Spinal cord (tissue), 10 donors: ENCODE data around the gene ADGRA3. TPM values are rescaled to one million over a fixed set of nuclear protein-coding genes. Genes with fewer than 3 reads are reported as not detected.

Experiments used
- DNase-seq, 6 donors: peaks; one replicate each; pipeline versions ENCODE4 v3.0.0 to v3.0.0-alpha.2; 2013 to 2015; ENCODE audit warnings: low spot score in 6 of 6, low read depth in 4 of 6
- H3K27ac ChIP-seq: one replicate; pipeline ENCODE4 v1.5.1; 2013; ENCODE audit warnings: low read depth, low read length, control low read depth
- H3K27me3 ChIP-seq: one replicate; pipeline ENCODE4 v1.6.1; 2013; ENCODE audit warnings: low read length; ENCODE audit not compliant: control insufficient read depth, insufficient read depth
- H3K36me3 ChIP-seq: one replicate; pipeline ENCODE4 v1.6.1; 2013; ENCODE audit warnings: low read length; ENCODE audit not compliant: control insufficient read depth, insufficient read depth
- H3K4me1 ChIP-seq: one replicate; pipeline ENCODE4 v1.6.1; 2013; ENCODE audit warnings: low read length; ENCODE audit not compliant: control insufficient read depth, insufficient read depth
- H3K4me3 ChIP-seq: one replicate; pipeline ENCODE4 v1.5.1; 2013; ENCODE audit warnings: low read depth, low read length, control low read depth
- H3K9me3 ChIP-seq: one replicate; pipeline ENCODE4 v1.6.1; 2013; ENCODE audit warnings: low read length; ENCODE audit not compliant: control insufficient read depth, insufficient read depth
- WGBS: methylation state at CpG from one replicate; pipeline ENCODE4 v1.1.5; 2013; ENCODE audit warnings: missing lambda C conversion rate; ENCODE audit not compliant: insufficient coverage; 5-methylcytosine and 5-hydroxymethylcytosine counted together
- polyA plus RNA-seq, 2 donors: library from polyadenylated mRNA; unstranded; fragments of 120-200 nt; gene quantifications; one replicate each; pipeline ENCODE4 v1.2.1, GENCODE V29; 2013; ENCODE audit not compliant: insufficient read length in 2 of 2
- total RNA-seq, 2 donors: library from RNA; depleted of rRNA in 1 of 2; stranded (reverse); fragments of 120-200 nt in 1 of 2; fragments of >200 nt in 1 of 2; gene quantifications; one replicate each; pipeline versions ENCODE4 v1.2.3 to v1.2.4, GENCODE V29; 2013 to 2014
- donor health status: healthy.

Gene ADGRA3
- total and polyA plus RNA-seq, 4 donors: 33.9 to 57.4 (median 40.8) TPM

DNA sequence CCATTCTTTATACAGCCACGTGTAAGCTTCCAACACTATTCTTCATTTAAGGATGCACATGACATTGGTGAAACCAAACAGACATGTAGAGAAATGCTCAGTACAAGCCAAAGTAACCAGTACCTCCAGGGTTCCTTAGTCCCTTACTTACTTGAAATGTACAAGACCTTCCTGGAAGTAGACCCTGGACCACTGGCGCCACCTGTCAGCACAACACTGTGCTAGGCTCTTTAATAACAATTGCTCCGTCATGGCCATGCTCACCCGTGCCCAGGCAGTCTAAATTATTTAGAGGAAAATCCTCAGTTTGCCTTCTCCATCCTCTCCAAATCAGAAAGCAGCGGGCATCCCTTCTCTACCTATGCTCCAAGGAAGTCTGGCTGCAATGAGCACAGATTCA is 52.7 kb downstream of the ADGRA3 start:
- H3K4me1 ChIP-seq: no peaks in the 10 kb centered on the region
- WGBS: 88% methylated on average over 5 of the region's 5 CpGs
- no peak overlapping the region for H3K4me3 ChIP-seq
- no peaks in the 10 kb centered on the region for H3K9me3 ChIP-seq
- no peak for DNase-seq
- no peak overlapping the region for H3K27ac ChIP-seq
- no peaks in the 10 kb centered on the region for H3K27me3 ChIP-seq
- H3K36me3 ChIP-seq: peaks cover 3% of the 10 kb centered on the region

DNA sequence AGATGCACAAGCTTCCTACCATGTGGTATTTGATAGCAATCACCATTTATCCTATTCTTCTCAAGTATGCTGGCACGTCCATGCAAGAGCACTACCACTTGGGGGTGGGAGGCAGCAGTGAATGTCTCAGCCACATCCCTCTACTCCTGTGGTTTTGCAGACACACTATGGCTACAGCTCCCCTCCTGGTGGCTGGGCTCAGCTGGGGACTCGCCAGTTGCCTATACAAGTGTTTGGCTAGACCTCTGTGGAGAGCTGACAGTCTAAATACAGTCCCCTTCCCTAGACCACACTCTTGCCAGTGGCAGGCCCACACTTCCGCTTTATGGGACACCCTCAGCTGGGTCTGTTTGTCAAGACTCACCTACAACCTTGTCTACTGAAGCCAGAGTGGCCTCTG is 53.2 kb downstream of the ADGRA3 start:
- Histone ChIP-seq H3K36me3 (peaks cover 3% of the 10 kb centered on the region), H3K9me3 (no peaks in the 10 kb centered on the region), H3K4me1 (no peaks in the 10 kb centered on the region), H3K4me3 (no peak overlapping the region), H3K27me3 (no peaks in the 10 kb centered on the region), H3K27ac (no peak overlapping the region)
- DNase-seq: no peak
- WGBS: 93% methylated on average over 3 of the region's 3 CpGs

DNA sequence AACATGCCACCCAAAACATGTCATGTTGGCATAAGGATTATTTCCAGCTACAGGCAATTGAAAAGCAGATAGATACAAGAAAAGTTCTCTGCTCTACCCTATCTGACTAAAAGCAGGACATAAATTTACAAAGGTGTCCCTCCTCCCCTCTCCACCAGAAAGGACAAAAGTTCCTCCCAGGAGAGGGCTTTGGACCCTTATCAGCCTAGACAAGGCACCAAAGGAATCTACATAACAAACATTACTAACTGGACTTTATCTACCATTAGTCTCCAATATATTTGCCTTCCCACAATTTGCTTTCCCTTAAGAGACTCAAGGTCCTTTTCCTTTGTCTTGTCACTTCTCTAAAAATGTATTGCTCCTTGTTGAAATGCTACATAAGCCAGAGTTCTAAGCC is 55.6 kb downstream of the ADGRA3 start:
- Histone ChIP-seq H3K4me3 (no peak overlapping the region), H3K36me3 (peaks cover 5% of the 10 kb centered on the region), H3K27me3 (no peaks in the 10 kb centered on the region), H3K4me1 (no peaks in the 10 kb centered on the region), H3K9me3 (no peaks in the 10 kb centered on the region), H3K27ac (no peak overlapping the region)
- DNase-seq: no peak

DNA sequence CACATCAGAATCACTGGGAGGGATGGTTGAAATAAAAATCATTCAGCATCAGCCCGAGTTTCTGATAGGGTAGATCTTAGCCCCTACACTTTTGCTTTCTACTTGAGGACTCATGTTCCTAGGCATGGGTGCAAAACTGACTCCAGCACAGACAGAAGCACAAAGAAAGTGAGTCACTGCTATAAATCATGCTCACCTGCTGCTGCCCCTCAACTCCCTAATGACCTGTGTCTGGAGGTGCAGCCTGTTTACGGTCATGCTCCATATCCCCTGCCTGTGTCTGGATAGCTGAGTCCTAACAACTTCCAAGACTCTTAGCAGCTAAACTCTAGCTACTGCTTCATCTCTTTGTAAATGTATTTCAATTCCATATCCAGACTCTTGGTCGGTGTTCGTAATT is 57.8 kb downstream of the ADGRA3 start:
- Histone ChIP-seq H3K27me3 (no peaks in the 10 kb centered on the region), H3K4me1 (no peaks in the 10 kb centered on the region), H3K36me3 (peaks cover 2% of the 10 kb centered on the region), H3K27ac (no peak overlapping the region), H3K9me3 (no peaks in the 10 kb centered on the region), H3K4me3 (no peak overlapping the region)
- DNase-seq: no peak
- WGBS: 97% methylated on average over 3 of the region's 4 CpGs

DNA sequence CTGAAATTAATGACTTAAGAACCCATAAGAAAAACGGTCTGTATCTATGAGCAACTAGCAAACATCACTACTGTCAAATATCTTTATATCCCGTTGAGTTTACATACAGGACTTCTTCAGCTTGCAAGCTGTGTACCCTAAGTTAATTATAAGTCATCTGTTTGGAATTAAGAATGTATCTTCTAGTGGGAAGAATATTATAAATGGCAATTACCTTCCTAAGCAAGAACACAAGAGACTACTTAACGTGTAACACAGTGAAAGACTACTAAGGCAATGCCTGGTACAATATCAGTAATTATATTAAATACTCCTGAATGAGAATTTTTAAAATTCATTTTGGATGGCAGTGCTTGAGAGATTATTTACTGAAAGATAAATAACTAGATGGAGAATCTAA is 58.5 kb downstream of the ADGRA3 start:
- H3K27me3 ChIP-seq: no peaks in the 10 kb centered on the region
- no peak overlapping the region for H3K4me3 ChIP-seq
- H3K9me3 ChIP-seq: no peaks in the 10 kb centered on the region
- H3K4me1 ChIP-seq: no peaks in the 10 kb centered on the region
- H3K36me3 ChIP-seq: peaks cover 2% of the 10 kb centered on the region
- WGBS: no CpG with 5 or more reads among the region's 3 CpGs
- peak in 1 of 6 donors; percentile 68 for DNase-seq
- no peak overlapping the region for H3K27ac ChIP-seq

DNA sequence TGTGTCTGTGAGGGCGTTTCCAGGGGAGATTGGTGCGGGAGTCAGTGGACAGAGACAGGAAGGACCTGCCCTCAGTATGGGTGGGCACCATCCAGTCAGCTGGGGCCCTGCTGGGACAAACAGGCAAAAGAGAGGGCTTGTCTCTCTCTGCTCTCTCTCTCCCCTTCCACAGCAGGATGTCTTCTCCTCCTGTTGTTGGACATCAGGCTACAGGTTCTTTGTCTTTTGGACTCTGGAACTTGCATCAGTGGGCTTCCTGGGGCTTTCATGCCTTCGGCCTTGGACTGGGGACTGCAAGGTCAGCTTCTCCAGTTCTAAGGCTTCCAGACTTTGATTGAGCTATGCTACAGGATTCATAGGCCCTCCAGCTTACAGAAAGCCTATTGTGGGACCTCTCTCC is 59.6 kb downstream of the ADGRA3 start:
- WGBS: 86% methylated on average over 2 of the region's 3 CpGs
- DNase-seq: no peak

DNA sequence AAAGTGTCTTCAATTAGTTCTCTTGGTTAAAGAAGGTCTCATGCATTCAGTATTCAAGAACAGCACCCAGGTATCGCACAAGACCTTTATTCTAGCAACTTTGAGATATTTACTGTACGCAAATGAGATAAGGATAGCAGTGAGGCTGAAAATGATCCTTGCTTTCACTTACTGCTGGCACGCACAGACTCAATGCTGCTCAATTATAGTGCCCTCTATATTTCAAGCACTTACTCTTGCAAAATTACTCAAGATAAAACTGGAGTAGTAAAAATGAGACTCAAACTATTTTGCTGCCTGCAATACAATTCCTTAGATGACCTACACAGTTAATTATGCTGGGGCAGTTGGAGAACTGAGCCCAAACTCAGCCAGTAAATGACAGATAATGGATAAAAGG is 60.9 kb downstream of the ADGRA3 start:
- no CpG with 5 or more reads among the region's 3 CpGs for WGBS
- no peak for DNase-seq
- no peak overlapping the region for H3K27ac ChIP-seq
- H3K36me3 ChIP-seq: peaks cover 2% of the 10 kb centered on the region
- H3K9me3 ChIP-seq: no peaks in the 10 kb centered on the region
- no peaks in the 10 kb centered on the region for H3K4me1 ChIP-seq
- H3K4me3 ChIP-seq: no peak overlapping the region
- no peaks in the 10 kb centered on the region for H3K27me3 ChIP-seq

More for the DNA sequence above, 59.6 kb downstream of the ADGRA3 start:
- Histone ChIP-seq H3K4me3 (no peak overlapping the region), H3K36me3 (peaks cover 2% of the 10 kb centered on the region), H3K27me3 (no peaks in the 10 kb centered on the region), H3K27ac (no peak overlapping the region), H3K9me3 (no peaks in the 10 kb centered on the region), H3K4me1 (no peaks in the 10 kb centered on the region)

DNA sequence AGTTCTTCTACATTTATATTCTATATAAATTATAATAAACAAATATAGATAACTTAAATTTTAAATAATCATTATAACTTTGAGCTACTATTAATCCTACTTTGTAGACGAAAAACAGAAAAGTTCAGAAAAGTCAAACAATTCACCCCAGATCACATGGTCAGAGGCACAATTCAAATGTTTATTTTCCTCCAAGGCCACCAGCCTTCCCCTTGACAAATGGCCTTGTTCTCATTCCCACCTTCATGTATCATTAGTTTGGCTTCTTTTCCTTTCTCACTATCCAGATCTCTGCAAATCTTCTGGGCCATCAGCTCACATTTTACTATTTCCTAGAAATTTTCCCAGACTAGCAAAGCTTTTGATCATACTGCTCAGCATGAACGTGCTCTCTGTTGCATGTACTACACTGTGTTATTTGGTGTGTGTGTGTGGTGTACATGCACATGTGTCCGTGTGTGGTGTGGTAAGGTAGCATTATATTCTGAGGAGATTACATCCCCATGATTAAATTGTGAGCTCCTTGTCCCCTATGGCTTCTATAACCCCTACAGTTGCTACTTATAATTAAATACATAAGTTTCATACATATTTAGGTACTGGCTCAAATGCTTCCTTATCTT is 61.5 kb downstream of the ADGRA3 start:
- WGBS: 100% methylated on average over 1 of the region's 3 CpGs
- no peak overlapping the region for H3K27ac ChIP-seq
- H3K4me1 ChIP-seq: no peaks in the 10 kb centered on the region
- H3K36me3 ChIP-seq: peaks cover 2% of the 10 kb centered on the region
- no peaks in the 10 kb centered on the region for H3K27me3 ChIP-seq
- H3K4me3 ChIP-seq: no peak overlapping the region
- no peaks in the 10 kb centered on the region for H3K9me3 ChIP-seq
- DNase-seq: no peak

DNA sequence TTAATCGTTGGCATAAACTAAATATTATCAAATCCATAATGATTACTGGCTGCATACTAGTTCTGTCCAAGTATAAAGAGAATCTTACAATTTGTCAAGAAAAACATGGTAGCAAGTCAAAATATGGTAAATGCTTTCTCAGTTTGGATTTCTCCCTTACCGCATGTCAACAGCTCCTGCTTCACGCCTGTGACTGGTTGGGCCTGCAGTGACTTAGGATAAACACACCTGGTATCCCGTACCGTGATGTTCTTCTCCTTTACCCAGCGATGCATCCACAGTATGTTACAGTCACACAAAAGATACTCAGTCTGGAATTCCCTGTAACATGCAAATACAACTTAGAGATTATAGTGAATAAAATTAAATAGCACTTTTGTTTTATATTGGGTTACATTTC is 71.1 kb downstream of the ADGRA3 start:
- Histone ChIP-seq H3K4me3 (no peak overlapping the region), H3K27me3 (no peaks in the 10 kb centered on the region), H3K36me3 (peaks cover 3% of the 10 kb centered on the region), H3K9me3 (peaks cover 4% of the 10 kb centered on the region), H3K4me1 (no peaks in the 10 kb centered on the region), H3K27ac (no peak overlapping the region)
- no peak for DNase-seq
- WGBS: 100% methylated on average over 4 of the region's 6 CpGs

DNA sequence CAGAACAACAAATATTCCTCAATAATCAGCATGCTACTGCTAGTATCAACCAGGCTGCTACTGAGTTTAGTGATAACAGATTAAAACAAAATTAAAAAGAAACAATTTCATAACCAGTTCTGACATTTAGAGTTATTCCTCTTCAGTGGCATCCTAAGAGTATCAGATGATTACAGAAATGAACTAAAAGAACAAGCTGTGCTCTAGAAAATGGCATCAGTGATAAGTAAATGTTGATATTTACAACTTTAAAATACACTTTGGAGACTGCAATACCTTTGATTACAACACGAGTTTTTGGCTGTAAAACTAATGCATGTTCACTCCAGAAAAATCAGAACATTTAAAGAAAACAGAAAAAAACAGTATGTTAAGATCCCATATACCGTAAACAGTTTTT is 72.9 kb downstream of the ADGRA3 start:
- DNase-seq: no peak
- no CpG with 5 or more reads among the region's 2 CpGs for WGBS
- Histone ChIP-seq H3K27ac (no peak overlapping the region), H3K9me3 (peaks cover 4% of the 10 kb centered on the region), H3K4me3 (no peak overlapping the region), H3K27me3 (no peaks in the 10 kb centered on the region), H3K36me3 (peaks cover 3% of the 10 kb centered on the region), H3K4me1 (no peaks in the 10 kb centered on the region)
